Fibroblast of lung (primary cell): ENCODE data around the gene ELOVL3. TPM values are rescaled to one million over a fixed set of nuclear protein-coding genes. Genes with fewer than 3 reads are reported as not detected.

Experiments
- DNase-seq, 2 donors: peaks; one replicate each; pipeline versions ENCODE4 v3.0.0 to v3.0.0-alpha.2; 2010; ENCODE audit warnings: low read depth in 2 of 2
- H2AFZ ChIP-seq: 2 replicates; pipeline ENCODE4 v1.5.1; 2012; ENCODE audit warnings: low read length, control low read depth, inconsistent platforms
- H3K27ac ChIP-seq: 2 replicates; pipeline ENCODE4 v1.5.1; 2011; ENCODE audit warnings: low read length, control low read depth; ENCODE audit not compliant: insufficient read depth
- H3K27me3 ChIP-seq: 2 replicates; pipeline ENCODE4 v1.5.1; 2011; ENCODE audit warnings: mild to moderate bottlenecking, low read length; ENCODE audit not compliant: control insufficient read depth, insufficient read depth
- H3K36me3 ChIP-seq: 2 replicates; pipeline ENCODE4 v1.5.1; 2011; ENCODE audit warnings: low read length; ENCODE audit not compliant: control insufficient read depth, insufficient read depth
- H3K4me1 ChIP-seq: 2 replicates; pipeline ENCODE4 v1.5.1; 2011; ENCODE audit warnings: low read length; ENCODE audit not compliant: control insufficient read depth, insufficient read depth; ENCODE audit errors: extremely low read depth
- H3K4me2 ChIP-seq: 2 replicates; pipeline ENCODE4 v1.5.1; 2011; ENCODE audit warnings: low read length, control low read depth; ENCODE audit not compliant: insufficient read depth; ENCODE audit errors: extremely low read depth
- H3K4me3 ChIP-seq, 4 experiments: fragments of 200-600 bp in 1 of 4; sonication (generic) in 1 of 4; replicated peaks in 1 of 4; 2 replicates each; pipeline ENCODE4 v1.5.1; 2011 to 2016; ENCODE audit warnings: low read length in 4 of 4, low read depth in 3 of 4, mild to moderate bottlenecking in 3 of 4, control low read depth in 2 of 4, inconsistent platforms in 1 of 4, mixed read lengths in 1 of 4; ENCODE audit not compliant: insufficient read depth in 1 of 4; ENCODE audit errors: control extremely low read depth in 1 of 4
- H3K79me2 ChIP-seq: 2 replicates; pipeline ENCODE4 v1.5.1; 2012; ENCODE audit warnings: mild to moderate bottlenecking, low read length, inconsistent platforms; ENCODE audit not compliant: control insufficient read depth, insufficient read depth
- H3K9ac ChIP-seq: 2 replicates; pipeline ENCODE4 v1.5.1; 2011; ENCODE audit warnings: mild to moderate bottlenecking, low read length, control low read depth; ENCODE audit not compliant: insufficient read depth
- H3K9me3 ChIP-seq: 2 replicates; pipeline ENCODE4 v1.5.1; 2012; ENCODE audit warnings: low read depth, low read length; ENCODE audit not compliant: control insufficient read depth, insufficient read depth
- H4K20me1 ChIP-seq: 2 replicates; pipeline ENCODE4 v1.5.1; 2011; ENCODE audit warnings: low read length; ENCODE audit not compliant: control insufficient read depth, insufficient read depth; ENCODE audit errors: extremely low read depth
- CTCF ChIP-seq, 2 donors: IDR thresholded peaks in 1 of 2; conservative IDR thresholded peaks in 1 of 2; 1 replicate in 1 of 2; 2 replicates in 1 of 2; pipeline ENCODE4 v1.5.1; 2011 to 2012; ENCODE audit warnings: low read length in 2 of 2, control low read depth in 1 of 2, inconsistent platforms in 1 of 2, low read depth in 1 of 2, mild to moderate bottlenecking in 1 of 2
- EZH2 ChIP-seq: IDR thresholded peaks from 2 replicates; pipeline ENCODE4 v1.5.1; 2012; ENCODE audit warnings: low read length, control low read depth, mild to moderate bottlenecking; ENCODE audit errors: missing control alignments
- polyA plus RNA-seq, 2 donors: library from polyadenylated mRNA; depleted of rRNA in 1 of 2; stranded (reverse) in 1 of 2; unstranded in 1 of 2; fragments of >200 nt; gene quantifications; 2 replicates each; pipeline ENCODE4 v1.2.1, GENCODE V29; 2011 to 2012; ENCODE audit warnings: missing spikeins in 1 of 2
- total RNA-seq: library from RNA; depleted of rRNA; stranded (reverse); fragments of >200 nt; gene quantifications from 2 replicates; pipeline ENCODE4 v1.2.1, GENCODE V29; 2014

Gene ELOVL3
- total and polyA plus RNA-seq, 2 donors (not counting 1 experiment from before 2014, with no cell fraction given), result 0.27 to 0.66 TPM

DNA sequence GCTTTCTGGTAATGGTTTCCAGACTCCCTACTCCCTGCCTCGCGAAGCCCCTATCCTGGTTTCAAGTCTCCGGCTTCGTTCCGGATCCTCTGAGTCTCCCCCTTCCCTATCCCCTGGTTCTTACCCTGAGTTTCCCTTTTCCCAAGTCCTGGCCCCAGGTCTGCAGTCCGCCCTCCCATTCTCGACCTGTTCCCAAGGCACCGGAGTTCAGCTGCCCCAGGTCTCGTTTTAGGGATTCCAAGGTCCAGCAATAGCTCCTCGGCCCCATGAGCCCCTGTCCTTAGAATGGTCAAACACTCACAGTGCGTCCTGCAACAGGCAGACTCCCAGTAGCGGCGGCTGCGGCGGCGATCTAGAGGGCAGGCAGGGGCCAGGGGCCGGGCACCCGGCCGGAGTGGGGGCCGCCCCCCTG, 14.9 kb downstream of the ELOVL3 start:
- H2AFZ ChIP-seq, result peak overlapping the region; percentile 26
- H3K9ac ChIP-seq, result peak overlapping the region; percentile 56
- H3K4me1 ChIP-seq, result peaks cover 14% of the 10 kb centered on the region
- H3K27ac ChIP-seq, result no peak overlapping the region
- H3K4me2 ChIP-seq, result peak overlapping the region; percentile 96
- peaks cover 6% of the 10 kb centered on the region for H3K79me2 ChIP-seq
- DNase-seq, result no peak
- no peaks in the 10 kb centered on the region for H3K36me3 ChIP-seq
- TF ChIP-seq EZH2, result no peak
- TF ChIP-seq CTCF (conservative IDR thresholded peaks at IDR 0.05 in 1 of 2, IDR thresholded peaks at IDR 0.05 in 1 of 2; ENCODE audit: low read depth in 1 of 2, low read length in 2 of 2), result no peak
- no peaks in the 10 kb centered on the region for H3K9me3 ChIP-seq
- H4K20me1 ChIP-seq, result no peaks in the 10 kb centered on the region
- peaks cover 33% of the 10 kb centered on the region for H3K27me3 ChIP-seq
- H3K4me3 ChIP-seq, result peak overlapping the region; percentile 60 to 73 (median 67)

GRCh38 chr10:102241444-102242117, 15.5 kb downstream of the ELOVL3 start, which contains the start of gene PITX3:
TSS of gene PITX3 (minus strand) at chr10:102241512. CDS start at chr10:102232080, 9,432 bp downstream.
- Histone ChIP-seq H2AFZ (peak within 1 kb of the TSS; percentile 85), H3K36me3 (no peaks in the 10 kb centered on the region), H3K27ac (no peak within 1 kb of the TSS), H4K20me1 (no peaks in the 10 kb centered on the region), H3K9ac (peak within 1 kb of the TSS; percentile 56), H3K9me3 (no peaks in the 10 kb centered on the region), H3K4me2 (peak within 1 kb of the TSS; percentile 96), H3K27me3 (peaks cover 30% of the 10 kb centered on the region), H3K79me2 (peaks cover 11% of the 10 kb centered on the region), H3K4me3 (peak within 1 kb of the TSS; percentile 60 to 73 (median 71)), H3K4me1 (peaks cover 14% of the 10 kb centered on the region)
- peak; percentile 84 to 93 for DNase-seq
- TF ChIP-seq CTCF (conservative IDR thresholded peaks at IDR 0.05 in 1 of 2, IDR thresholded peaks at IDR 0.05 in 1 of 2; ENCODE audit: low read depth in 1 of 2, low read length in 2 of 2), result no peak
- no peak for TF ChIP-seq EZH2

GRCh38 chr10:102242118-102242485, 16.0 kb downstream of the ELOVL3 start:
- no peak for DNase-seq
- Histone ChIP-seq H2AFZ (peak overlapping the region; percentile 85), H3K27me3 (peaks cover 26% of the 10 kb centered on the region), H3K36me3 (no peaks in the 10 kb centered on the region), H3K27ac (no peak overlapping the region), H3K4me1 (peaks cover 18% of the 10 kb centered on the region), H4K20me1 (no peaks in the 10 kb centered on the region), H3K9ac (peak overlapping the region; percentile 56), H3K79me2 (peaks cover 16% of the 10 kb centered on the region), H3K4me3 (peak overlapping the region; percentile 60 to 73 (median 71)), H3K4me2 (peak overlapping the region; percentile 96), H3K9me3 (no peaks in the 10 kb centered on the region)
- TF ChIP-seq EZH2, result no peak
